RWPE2 (cell line): ENCODE results near the gene ITPK1.

ENCODE experiments used
- ATAC-seq: fragments of 200-7000 bp; cut with Tn5 transposase; 3 replicates; pipeline ENCODE4 v1.9.1; 2021; ENCODE audit warnings: low read depth
- DNase-seq: peaks from one replicate; pipeline ENCODE4 v3.0.0-alpha.2; 2020; ENCODE audit warnings: low spot score
- H3K27ac ChIP-seq: fragments of 450-650 bp; 2 replicates; pipeline ENCODE4 v1.5.1; 2017; ENCODE audit warnings: mild to moderate bottlenecking; ENCODE audit not compliant: poor library complexity, severe bottlenecking
- H3K27me3 ChIP-seq: fragments of 250-450 bp; sonication (Bioruptor Pico); 2 replicates; pipeline ENCODE4 v1.5.1; 2021; ENCODE audit warnings: mild to moderate bottlenecking, moderate library complexity; ENCODE audit not compliant: insufficient read depth, poor library complexity, severe bottlenecking
- H3K36me3 ChIP-seq: fragments of 250-450 bp; sonication (Bioruptor Pico); 2 replicates; pipeline ENCODE4 v1.5.1; 2020; ENCODE audit warnings: low read depth, mild to moderate bottlenecking, moderate library complexity
- H3K4me1 ChIP-seq: fragments of 250-450 bp; sonication (Bioruptor Pico); 2 replicates; pipeline ENCODE4 v1.5.1; 2021; ENCODE audit warnings: mild to moderate bottlenecking, moderate library complexity; ENCODE audit not compliant: insufficient read depth, poor library complexity, severe bottlenecking
- H3K4me3 ChIP-seq: fragments of 250-450 bp; sonication (Bioruptor Pico); 2 replicates; pipeline ENCODE4 v1.5.1; 2021; ENCODE audit warnings: mild to moderate bottlenecking, moderate library complexity; ENCODE audit not compliant: severe bottlenecking
- H3K9me3 ChIP-seq: fragments of 250-450 bp; sonication (Bioruptor Pico); 2 replicates; pipeline ENCODE4 v1.5.1; 2021; ENCODE audit warnings: mild to moderate bottlenecking, moderate library complexity; ENCODE audit not compliant: severe bottlenecking
- TF ChIP-seq, protein P1 (sequence below): fragments of 450-650 bp; IDR thresholded peaks from one replicate; pipeline ENCODE4 v1.5.1; 2017; ENCODE audit warnings: mild to moderate bottlenecking, moderate library complexity; ENCODE audit not compliant: poor library complexity, severe bottlenecking

Gene ITPK1

DNA sequence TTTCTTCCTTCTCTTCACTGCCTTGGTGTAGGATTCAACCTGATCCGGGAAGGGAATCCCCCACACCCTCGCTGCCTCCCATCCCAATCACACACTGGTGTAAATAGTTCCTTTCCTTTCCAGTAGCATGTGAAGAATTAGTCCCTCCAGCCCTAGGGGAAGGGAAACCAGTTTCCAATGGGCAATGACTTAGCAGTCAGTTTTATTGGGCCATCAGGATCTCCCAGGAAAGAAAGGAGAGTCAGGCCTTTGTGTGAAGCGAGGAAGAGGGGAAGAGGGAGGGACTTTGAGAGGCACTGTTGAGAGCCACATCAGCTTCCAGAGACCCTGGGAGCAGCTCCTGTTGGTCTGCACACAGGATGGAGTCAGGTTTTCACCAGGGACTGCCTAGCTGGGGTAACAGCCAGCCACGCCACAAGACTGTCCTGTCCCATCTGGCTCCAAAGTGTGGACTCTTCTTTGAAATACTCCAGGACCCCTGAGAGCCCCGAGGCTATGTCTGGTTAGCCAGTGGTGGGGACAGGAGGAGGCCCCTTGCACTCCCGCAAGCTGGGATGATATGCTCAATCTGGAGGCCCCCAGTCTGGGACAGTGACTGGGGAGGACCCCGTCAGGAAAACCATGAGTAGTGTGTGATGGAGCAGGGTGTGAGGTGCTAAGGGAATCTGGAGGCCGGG lies 41.1 kb upstream of the ITPK1 start:
- no peaks in the 10 kb centered on the region for H3K9me3 ChIP-seq
- peaks cover 4% of the 10 kb centered on the region for H3K4me1 ChIP-seq
- ATAC-seq (no peak), DNase-seq (no peak)
- no peak overlapping the region for H3K4me3 ChIP-seq
- no peak overlapping the region for H3K27ac ChIP-seq
- H3K36me3 ChIP-seq = no peaks in the 10 kb centered on the region
- no peaks in the 10 kb centered on the region for H3K27me3 ChIP-seq
- TF ChIP-seq, protein P1, sequence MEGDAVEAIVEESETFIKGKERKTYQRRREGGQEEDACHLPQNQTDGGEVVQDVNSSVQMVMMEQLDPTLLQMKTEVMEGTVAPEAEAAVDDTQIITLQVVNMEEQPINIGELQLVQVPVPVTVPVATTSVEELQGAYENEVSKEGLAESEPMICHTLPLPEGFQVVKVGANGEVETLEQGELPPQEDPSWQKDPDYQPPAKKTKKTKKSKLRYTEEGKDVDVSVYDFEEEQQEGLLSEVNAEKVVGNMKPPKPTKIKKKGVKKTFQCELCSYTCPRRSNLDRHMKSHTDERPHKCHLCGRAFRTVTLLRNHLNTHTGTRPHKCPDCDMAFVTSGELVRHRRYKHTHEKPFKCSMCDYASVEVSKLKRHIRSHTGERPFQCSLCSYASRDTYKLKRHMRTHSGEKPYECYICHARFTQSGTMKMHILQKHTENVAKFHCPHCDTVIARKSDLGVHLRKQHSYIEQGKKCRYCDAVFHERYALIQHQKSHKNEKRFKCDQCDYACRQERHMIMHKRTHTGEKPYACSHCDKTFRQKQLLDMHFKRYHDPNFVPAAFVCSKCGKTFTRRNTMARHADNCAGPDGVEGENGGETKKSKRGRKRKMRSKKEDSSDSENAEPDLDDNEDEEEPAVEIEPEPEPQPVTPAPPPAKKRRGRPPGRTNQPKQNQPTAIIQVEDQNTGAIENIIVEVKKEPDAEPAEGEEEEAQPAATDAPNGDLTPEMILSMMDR = no peak

- peaks cover 12% of the 10 kb centered on the region for H3K4me1 ChIP-seq
- no peaks in the 10 kb centered on the region for H3K36me3 ChIP-seq
- no peak overlapping the region for H3K4me3 ChIP-seq
- H3K27me3 ChIP-seq = no peaks in the 10 kb centered on the region
- H3K27ac ChIP-seq = no peak overlapping the region
- no peaks in the 10 kb centered on the region for H3K9me3 ChIP-seq
- TF ChIP-seq, protein P1 = no peak
- ATAC-seq (no peak), DNase-seq (no peak)
Measured at GRCh38 chr14:93155667-93156066, 39.9 kb upstream of the ITPK1 start.

GRCh38 chr14:93153121-93153520 lies 37.4 kb upstream of the ITPK1 start:
- H3K4me1 ChIP-seq = peaks cover 19% of the 10 kb centered on the region
- H3K27ac ChIP-seq = peak overlapping the region; percentile 80
- TF ChIP-seq, protein P1 = no peak
- DNase-seq = no peak
- no peaks in the 10 kb centered on the region for H3K36me3 ChIP-seq
- H3K4me3 ChIP-seq = no peak overlapping the region
- H3K27me3 ChIP-seq = no peaks in the 10 kb centered on the region
- H3K9me3 ChIP-seq = no peaks in the 10 kb centered on the region
- ATAC-seq = no peak

DNA sequence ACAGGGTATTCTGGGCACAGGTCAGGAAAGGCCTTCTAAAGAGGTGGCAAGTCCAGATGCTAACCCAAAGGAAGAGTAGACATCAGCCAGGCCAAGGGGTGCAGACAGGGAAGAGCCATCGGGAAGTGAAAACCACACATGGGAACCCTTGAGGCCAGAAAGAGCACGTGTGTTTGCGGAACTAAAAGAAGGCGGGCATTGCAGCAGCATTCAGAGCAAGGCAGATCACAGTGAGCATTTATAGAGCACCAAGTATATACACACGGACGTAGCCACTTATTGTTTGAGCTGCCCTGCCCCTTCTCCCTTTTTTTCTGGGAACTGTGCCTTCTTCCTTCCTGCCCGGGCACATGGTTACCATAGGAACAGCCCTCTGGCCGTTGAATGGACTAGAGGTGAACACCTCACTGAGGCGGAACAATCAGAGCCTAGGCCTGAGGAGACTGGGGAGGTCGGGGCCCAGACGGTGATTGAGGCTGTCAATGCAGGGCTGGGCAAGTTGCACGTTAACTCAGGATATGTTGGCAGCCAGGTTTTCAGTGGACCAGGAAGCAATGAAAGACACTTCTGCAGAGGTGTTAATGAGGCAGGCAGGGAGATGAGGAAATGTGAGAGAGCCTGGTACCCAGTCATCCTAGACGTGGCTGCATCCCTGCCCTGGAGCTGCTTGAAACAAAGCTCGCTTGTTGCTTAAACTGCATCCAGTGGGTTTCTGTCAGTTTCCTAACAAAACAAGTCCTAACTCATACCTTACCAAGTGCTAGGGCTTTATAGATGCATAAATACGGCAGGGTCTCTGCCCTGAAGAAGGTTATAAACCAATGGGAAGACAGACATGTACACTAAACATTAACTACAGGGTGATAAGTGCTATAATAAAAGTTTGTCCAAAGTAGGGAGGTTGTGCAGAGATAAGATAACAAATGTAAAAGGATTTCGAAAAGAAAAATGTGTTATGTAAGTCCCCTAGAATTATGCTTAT lies 34.8 kb upstream of the ITPK1 start:
- ATAC-seq (peak; percentile 50), DNase-seq (no peak)
- TF ChIP-seq, protein P1 = no peak
- Histone ChIP-seq H3K4me1 (peaks cover 19% of the 10 kb centered on the region), H3K4me3 (no peak overlapping the region), H3K36me3 (no peaks in the 10 kb centered on the region), H3K27ac (peak overlapping the region; percentile 80), H3K27me3 (no peaks in the 10 kb centered on the region), H3K9me3 (no peaks in the 10 kb centered on the region)
